ENCODE data around the gene GTF2E1.

DNA sequence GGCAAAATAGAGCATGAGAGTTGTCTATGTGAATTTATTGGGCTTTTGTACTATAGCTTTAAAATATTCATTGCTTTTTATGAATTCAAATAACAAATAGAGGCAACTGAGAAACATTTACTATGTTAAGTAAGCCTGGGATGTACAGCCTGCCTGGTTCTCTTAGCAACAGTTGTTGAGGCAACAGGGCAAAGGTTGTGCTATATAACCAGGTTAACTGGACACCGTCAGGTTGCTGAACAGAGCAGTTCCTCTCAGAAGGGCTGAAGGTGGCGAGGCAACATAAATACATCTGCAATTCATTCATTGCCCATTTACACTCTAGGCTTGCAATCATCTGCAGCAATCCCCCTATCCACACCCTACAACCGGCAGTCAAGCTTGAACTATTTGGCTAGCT lies 78.2 kb downstream of the GTF2E1 start:
- TF ChIP-seq CTCF (conservative IDR thresholded peaks at IDR 0.05; ENCODE audit: low read depth, low read length), result no peak
- no peak for TF ChIP-seq ELK1 (IDR thresholded peaks at IDR 0.05; ENCODE audit: borderline replicate concordance, low read depth, low read length)
- no peak for TF ChIP-seq POLR2A (IDR thresholded peaks at IDR 0.05; ENCODE audit: low read depth, low read length)
- TF ChIP-seq CHD1 (IDR thresholded peaks at IDR 0.05; ENCODE audit: low read depth, low read length), result no peak
- no peak for TF ChIP-seq CEBPB (IDR thresholded peaks at IDR 0.05; ENCODE audit: low read depth, low read length)

Measured in IMR-90 (cell line).